Stimulated activated CD4-positive, alpha-beta T cell treated with anti-CD3 and anti-CD28 coated beads, Interleukin-1b, Interleukin-23, amount 100 ng/mL, for 24 hours (primary cell): ENCODE results near the gene WDR87.
A peak's percentile ranks its signal among the peaks of the same experiment; 100 is the strongest.
"Not testable (repeated sequence)": the region's sequence is repeated elsewhere in the genome, so short reads cannot be mapped to it uniquely, and the experiment has no call there.

Source experiments
- DNase-seq, 4 experiments: peaks; one replicate each; pipeline ENCODE4 v3.0.0-alpha.2; 2020; ENCODE audit warnings: low read depth in 4 of 4, low spot score in 1 of 4

The WDR87 gene

GRCh38 chr19:37886571-37886970, 19.8 kb downstream of the WDR87 start:
- no peak for DNase-seq

- DNase-seq: no peak
These were observed 21.0 kb downstream of the WDR87 start for GRCh38 chr19:37885392-37885791.

GRCh38 chr19:37877147-37877546, 29.2 kb downstream of the WDR87 start:
- DNase-seq: no peak

- DNase-seq: no peak
These were observed 30.4 kb downstream of the WDR87 start for GRCh38 chr19:37876032-37876431.

- DNase-seq: no peak
These were observed 31.6 kb downstream of the WDR87 start for GRCh38 chr19:37874784-37875183.

GRCh38 chr19:37872383-37872782, 34.0 kb downstream of the WDR87 start:
- no peak for DNase-seq

- DNase-seq: no peak
These were observed 36.5 kb downstream of the WDR87 start for GRCh38 chr19:37869766-37870340.

- DNase-seq: no peak
These were observed 38.6 kb downstream of the WDR87 start for GRCh38 chr19:37867831-37868230.

- DNase-seq: not testable (repeated sequence)
These were observed 40.5 kb downstream of the WDR87 start for GRCh38 chr19:37865930-37866329.

GRCh38 chr19:37864501-37864900, 41.9 kb downstream of the WDR87 start:
- DNase-seq: no peak

GRCh38 chr19:37855098-37855497, 51.3 kb downstream of the WDR87 start:
- DNase-seq: peak in 2 of 4 experiments; percentile 19 to 33

- DNase-seq: no peak
These were observed 60.5 kb downstream of the WDR87 start for GRCh38 chr19:37845932-37846331.
